ENCODE data around the gene LETMD1.

DNA sequence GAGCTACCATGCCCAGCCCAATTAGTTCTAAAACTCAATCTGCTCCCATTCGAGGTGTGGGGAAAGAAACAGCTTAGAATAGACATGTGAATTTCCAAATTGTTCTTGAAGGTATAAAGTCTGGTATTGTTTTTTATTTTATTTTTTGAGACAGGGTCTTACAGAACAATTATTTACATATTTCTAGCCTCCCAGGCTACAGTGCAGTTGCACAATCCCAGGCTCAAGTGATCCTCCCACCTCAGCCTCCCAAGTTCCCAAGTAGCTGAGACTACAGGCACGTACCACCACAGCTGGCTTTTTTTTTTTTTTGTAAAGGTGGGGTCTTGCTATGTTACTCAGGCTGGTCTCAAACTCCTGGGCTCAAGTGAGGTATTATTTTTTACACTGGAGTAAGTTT, 28.2 kb upstream of the LETMD1 start:
- TF ChIP-seq POLR2AphosphoS5 (IDR thresholded peaks at IDR 0.05), result no peak
- TF ChIP-seq, protein P1, sequence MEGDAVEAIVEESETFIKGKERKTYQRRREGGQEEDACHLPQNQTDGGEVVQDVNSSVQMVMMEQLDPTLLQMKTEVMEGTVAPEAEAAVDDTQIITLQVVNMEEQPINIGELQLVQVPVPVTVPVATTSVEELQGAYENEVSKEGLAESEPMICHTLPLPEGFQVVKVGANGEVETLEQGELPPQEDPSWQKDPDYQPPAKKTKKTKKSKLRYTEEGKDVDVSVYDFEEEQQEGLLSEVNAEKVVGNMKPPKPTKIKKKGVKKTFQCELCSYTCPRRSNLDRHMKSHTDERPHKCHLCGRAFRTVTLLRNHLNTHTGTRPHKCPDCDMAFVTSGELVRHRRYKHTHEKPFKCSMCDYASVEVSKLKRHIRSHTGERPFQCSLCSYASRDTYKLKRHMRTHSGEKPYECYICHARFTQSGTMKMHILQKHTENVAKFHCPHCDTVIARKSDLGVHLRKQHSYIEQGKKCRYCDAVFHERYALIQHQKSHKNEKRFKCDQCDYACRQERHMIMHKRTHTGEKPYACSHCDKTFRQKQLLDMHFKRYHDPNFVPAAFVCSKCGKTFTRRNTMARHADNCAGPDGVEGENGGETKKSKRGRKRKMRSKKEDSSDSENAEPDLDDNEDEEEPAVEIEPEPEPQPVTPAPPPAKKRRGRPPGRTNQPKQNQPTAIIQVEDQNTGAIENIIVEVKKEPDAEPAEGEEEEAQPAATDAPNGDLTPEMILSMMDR (IDR thresholded peaks at IDR 0.05), result no peak
- TF ChIP-seq POLR2A (IDR thresholded peaks at IDR 0.05), result no peak
- no peak for TF ChIP-seq EP300 (IDR thresholded peaks at IDR 0.05)

Data from stomach (tissue), 4 donors.